Activated CD8-positive, alpha-beta T cell treated with anti-CD3 and anti-CD28 coated beads for 36 hours (primary cell): ENCODE data around the gene BCKDK. TPM values are rescaled to one million over a fixed set of nuclear protein-coding genes. Genes with fewer than 3 reads are reported as not detected.

Source experiments
- ATAC-seq: fragments of 200-7000 bp; cut with Tn5 transposase; one replicate; pipeline ENCODE4 v1.10.0; 2021; ENCODE audit warnings: mild to moderate bottlenecking, moderate library complexity
- CTCF ChIA-PET: fragments of 350-600 bp; sonication (Branson Sonifier 250); formaldehyde crosslinking; loops from one replicate; lab custom pipeline; 2021; ENCODE audit warnings: antibody characterized with exemption; lab: Charles Lee
- POLR2A ChIA-PET: fragments of 350-600 bp; sonication (Branson Sonifier 250); formaldehyde crosslinking; loops from one replicate; lab custom pipeline; 2021; ENCODE audit warnings: antibody characterized with exemption; lab: Charles Lee
- DNase-seq: peaks from one replicate; pipeline ENCODE4 v3.0.0-alpha.2; 2020
- H3K27ac Mint-ChIP-seq: one replicate; pipeline ENCODE4 v1.8.0; 2021; ENCODE audit warnings: mild to moderate bottlenecking, mixed read lengths
- H3K27me3 Mint-ChIP-seq: one replicate; pipeline ENCODE4 v1.8.0; 2021; ENCODE audit warnings: mixed read lengths
- H3K36me3 Mint-ChIP-seq: one replicate; pipeline ENCODE4 v1.8.0; 2021; ENCODE audit warnings: low read depth, mixed read lengths
- H3K4me1 Mint-ChIP-seq: one replicate; pipeline ENCODE4 v1.8.0; 2021; ENCODE audit warnings: low read depth, mixed read lengths
- H3K4me3 Mint-ChIP-seq: one replicate; pipeline ENCODE4 v1.8.0; 2021; ENCODE audit warnings: mild to moderate bottlenecking, moderate library complexity, mixed read lengths
- H3K9me3 Mint-ChIP-seq: one replicate; pipeline ENCODE4 v1.8.0; 2021; ENCODE audit warnings: mixed read lengths
- intact Hi-C: fragments of 100-400 bp; cut with micrococcal nuclease; formaldehyde crosslinking; loops from one replicate; pipeline ENCODE4 v1.10.0; 2022
- total RNA-seq, 2 experiments: library from RNA; stranded (reverse); gene quantifications; one replicate each; pipeline ENCODE4 v1.2.3, GENCODE V29; 2021
- TF ChIP-seq, protein P1 (sequence below): fragments of 200-600 bp; IDR thresholded peaks from one replicate; pipeline ENCODE4 v1.8.0; 2022; ENCODE audit warnings: antibody characterized with exemption, mild to moderate bottlenecking

Gene BCKDK
- total RNA-seq, 2 experiments from 2014 or later: 55.1 to 58.7 TPM

DNA sequence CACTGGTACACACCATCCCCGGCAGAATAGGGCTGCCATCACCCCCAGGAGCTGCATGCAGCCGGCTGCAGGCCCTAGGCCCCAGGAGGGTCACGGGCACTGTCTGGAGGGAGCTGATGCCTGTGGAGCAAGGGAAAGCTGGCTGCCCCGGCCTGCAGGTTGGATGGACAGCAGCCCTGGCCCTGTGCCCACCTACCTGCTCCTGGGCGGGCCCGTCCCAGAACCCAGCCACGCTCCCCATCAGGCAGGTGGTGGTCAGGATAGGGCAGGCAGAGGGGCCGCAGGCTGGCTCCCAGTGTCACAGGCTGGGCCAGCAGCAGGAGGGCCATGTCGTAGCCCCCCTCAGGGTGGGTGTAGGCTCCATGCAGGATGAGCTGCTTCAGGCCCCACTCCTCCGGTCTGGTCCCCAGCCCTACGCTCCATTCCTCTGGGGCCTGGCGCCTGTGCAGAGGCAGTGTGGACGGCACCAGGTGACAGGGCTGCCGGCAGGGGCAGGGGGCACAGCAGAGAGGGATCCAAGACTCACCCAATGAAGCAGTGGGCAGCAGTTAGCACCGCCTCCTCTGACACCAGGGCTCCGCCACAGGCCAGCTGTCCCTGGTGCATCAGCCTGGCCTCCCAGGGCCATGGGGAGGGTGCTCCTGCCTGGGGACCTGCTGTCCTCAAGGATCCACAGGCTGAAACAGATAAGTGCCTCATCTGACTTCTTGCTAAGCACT lies 23.4 kb upstream of the BCKDK start:
- H3K4me3 Mint-ChIP-seq: no peak overlapping the region

DNA sequence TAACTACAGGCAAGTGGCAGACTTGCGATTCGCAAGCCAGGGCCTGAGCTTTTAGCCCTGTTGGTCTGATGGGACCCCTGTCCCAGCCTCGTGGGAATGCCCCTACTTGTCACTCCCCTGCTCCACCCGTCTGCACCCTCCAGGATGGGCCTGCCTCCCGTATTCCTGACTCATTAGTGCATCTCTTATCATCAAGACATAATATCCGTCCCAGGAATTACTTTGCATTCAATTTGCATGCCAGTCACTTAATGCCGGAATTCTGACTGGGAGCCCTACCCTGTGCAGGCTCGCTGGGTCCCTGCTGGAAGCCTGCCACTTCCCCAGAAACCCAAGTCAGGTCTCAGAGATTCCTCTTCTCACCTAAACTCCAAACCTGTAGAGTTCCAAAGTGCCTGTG lies 22.8 kb upstream of the BCKDK start:
- no peak overlapping the region for H3K4me3 Mint-ChIP-seq
- ChIA-PET CTCF (no interaction called here), POLR2A (interaction anchor here (1.7 to 5.8 kb wide), 2 partner anchors 12 to 57 kb away, joined by 5 to 22 read pairs; partner anchors contain the start of genes ZNF646 and ZNF668)
- H3K27me3 Mint-ChIP-seq: no peaks in the 10 kb centered on the region
- H3K4me1 Mint-ChIP-seq: peaks cover 13% of the 10 kb centered on the region
- no peak for DNase-seq
- intact Hi-C loops: no loop called here
- no peak for ATAC-seq
- TF ChIP-seq, protein P1, sequence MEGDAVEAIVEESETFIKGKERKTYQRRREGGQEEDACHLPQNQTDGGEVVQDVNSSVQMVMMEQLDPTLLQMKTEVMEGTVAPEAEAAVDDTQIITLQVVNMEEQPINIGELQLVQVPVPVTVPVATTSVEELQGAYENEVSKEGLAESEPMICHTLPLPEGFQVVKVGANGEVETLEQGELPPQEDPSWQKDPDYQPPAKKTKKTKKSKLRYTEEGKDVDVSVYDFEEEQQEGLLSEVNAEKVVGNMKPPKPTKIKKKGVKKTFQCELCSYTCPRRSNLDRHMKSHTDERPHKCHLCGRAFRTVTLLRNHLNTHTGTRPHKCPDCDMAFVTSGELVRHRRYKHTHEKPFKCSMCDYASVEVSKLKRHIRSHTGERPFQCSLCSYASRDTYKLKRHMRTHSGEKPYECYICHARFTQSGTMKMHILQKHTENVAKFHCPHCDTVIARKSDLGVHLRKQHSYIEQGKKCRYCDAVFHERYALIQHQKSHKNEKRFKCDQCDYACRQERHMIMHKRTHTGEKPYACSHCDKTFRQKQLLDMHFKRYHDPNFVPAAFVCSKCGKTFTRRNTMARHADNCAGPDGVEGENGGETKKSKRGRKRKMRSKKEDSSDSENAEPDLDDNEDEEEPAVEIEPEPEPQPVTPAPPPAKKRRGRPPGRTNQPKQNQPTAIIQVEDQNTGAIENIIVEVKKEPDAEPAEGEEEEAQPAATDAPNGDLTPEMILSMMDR: no peak
- H3K27ac Mint-ChIP-seq: peak overlapping the region; percentile 10
- H3K36me3 Mint-ChIP-seq: peaks cover 11% of the 10 kb centered on the region
- H3K9me3 Mint-ChIP-seq: no peaks in the 10 kb centered on the region

More for the DNA sequence above, 23.4 kb upstream of the BCKDK start:
- H3K27ac Mint-ChIP-seq: no peak overlapping the region
- ATAC-seq (no peak), DNase-seq (no peak)
- peaks cover 16% of the 10 kb centered on the region for H3K4me1 Mint-ChIP-seq
- intact Hi-C loops: no loop called here
- peaks cover 16% of the 10 kb centered on the region for H3K36me3 Mint-ChIP-seq
- CTCF ChIA-PET: no interaction called here
- H3K27me3 Mint-ChIP-seq: no peaks in the 10 kb centered on the region
- POLR2A ChIA-PET: interaction anchor here (1.0 to 5.8 kb wide), 5 partner anchors 9 to 121 kb away, joined by 3 to 22 read pairs (median 5); partner anchors contain the start of genes VKORC1, ZNF646 and ZNF668
- TF ChIP-seq, protein P1: no peak
- no peaks in the 10 kb centered on the region for H3K9me3 Mint-ChIP-seq

DNA sequence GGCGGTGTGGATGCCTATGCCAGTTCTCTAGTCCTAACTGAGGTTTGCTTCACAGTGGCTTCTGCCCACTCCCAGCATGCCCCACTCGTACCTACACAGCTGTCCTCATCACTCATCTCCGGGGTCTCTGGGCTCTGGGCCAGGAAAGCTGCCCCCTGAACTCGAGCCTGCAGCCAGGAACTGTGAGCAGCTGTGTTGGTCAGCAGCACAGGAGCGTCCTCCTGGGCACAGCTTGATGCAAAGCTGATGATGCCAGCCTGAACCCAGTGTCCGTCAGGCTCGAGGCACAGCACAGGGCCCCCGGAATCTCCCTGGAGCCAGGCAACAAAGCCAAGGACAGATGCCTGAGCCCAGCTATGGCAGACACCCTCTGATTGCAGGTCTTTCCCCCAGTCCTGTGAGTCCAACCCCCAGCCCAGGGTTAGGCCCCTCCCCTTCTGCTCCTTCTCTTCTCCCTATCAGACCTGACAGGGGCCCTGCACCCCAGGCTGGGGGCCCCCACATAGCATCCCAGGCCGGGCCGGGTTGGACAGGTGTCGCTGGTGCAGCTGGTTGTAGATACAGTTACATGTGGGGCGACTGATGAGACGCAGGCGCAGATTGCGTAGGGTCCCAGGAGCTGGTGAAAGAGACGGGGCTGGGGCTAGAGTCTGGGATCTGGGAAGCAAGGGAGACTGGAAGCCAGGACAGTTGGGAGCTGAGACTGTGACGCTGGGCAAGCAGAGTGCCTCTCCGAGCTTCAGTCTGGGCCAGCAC lies 22.1 kb upstream of the BCKDK start:
- H3K9me3 Mint-ChIP-seq: no peaks in the 10 kb centered on the region
- H3K27me3 Mint-ChIP-seq: no peaks in the 10 kb centered on the region
- H3K4me1 Mint-ChIP-seq: peaks cover 9% of the 10 kb centered on the region
- ChIA-PET CTCF (no interaction called here), POLR2A (interaction anchor here (1.7 to 5.8 kb wide), 2 partner anchors 13 to 56 kb away, joined by 5 to 22 read pairs; partner anchors contain the start of genes ZNF646 and ZNF668)
- TF ChIP-seq, protein P1: no peak
- peaks cover 10% of the 10 kb centered on the region for H3K36me3 Mint-ChIP-seq
- ATAC-seq: no peak
- DNase-seq: no peak
- intact Hi-C loops: no loop called here
- H3K27ac Mint-ChIP-seq: no peak overlapping the region
- H3K4me3 Mint-ChIP-seq: no peak overlapping the region

DNA sequence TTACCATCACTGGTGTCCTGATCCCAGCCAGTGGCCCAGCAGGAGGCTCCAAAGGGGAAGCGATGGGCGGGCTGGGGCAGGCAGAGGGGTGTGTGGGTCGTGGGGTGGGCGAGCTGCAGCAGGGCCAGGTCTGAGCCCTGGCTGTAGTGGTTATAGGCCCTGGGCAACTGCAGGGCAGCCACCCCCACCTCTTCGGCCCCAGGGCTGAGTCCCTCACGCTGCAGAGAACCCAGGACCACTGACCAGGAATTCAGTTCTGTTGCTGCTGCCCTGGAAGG lies 21.6 kb upstream of the BCKDK start:
- no peaks in the 10 kb centered on the region for H3K27me3 Mint-ChIP-seq
- H3K4me1 Mint-ChIP-seq: peaks cover 9% of the 10 kb centered on the region
- no peak overlapping the region for H3K27ac Mint-ChIP-seq
- peaks cover 14% of the 10 kb centered on the region for H3K36me3 Mint-ChIP-seq
- H3K9me3 Mint-ChIP-seq: no peaks in the 10 kb centered on the region
- no peak overlapping the region for H3K4me3 Mint-ChIP-seq
- TF ChIP-seq, protein P1: no peak
- intact Hi-C loops: no loop called here
- no peak for ATAC-seq
- ChIA-PET CTCF (no interaction called here), POLR2A (interaction anchor here (1.7 to 5.8 kb wide), 2 partner anchors 13 to 56 kb away, joined by 5 to 22 read pairs; partner anchors contain the start of genes ZNF646 and ZNF668)
- DNase-seq: no peak

DNA sequence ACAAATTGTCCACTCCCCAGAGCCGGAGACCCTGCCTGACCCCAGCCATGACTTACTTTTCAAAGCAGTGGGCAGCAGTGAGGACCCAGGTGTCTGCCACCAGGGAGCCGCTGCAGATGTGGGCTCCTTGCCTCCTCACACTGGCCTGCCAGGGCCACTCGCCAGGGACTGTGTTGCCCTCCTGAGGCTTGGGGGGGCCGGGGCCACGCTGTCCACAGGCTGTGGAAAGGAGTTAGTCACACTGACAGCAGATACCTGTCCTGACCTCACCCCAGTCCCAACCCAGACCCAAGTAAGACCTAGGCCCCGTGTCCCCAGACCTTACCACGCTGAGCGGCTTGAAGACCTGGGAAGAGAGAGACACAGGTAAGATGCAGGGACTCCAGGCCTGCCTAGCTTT lies 20.7 kb upstream of the BCKDK start:
- no peak for DNase-seq
- no peak for ATAC-seq
- CTCF ChIA-PET: no interaction called here
- H3K9me3 Mint-ChIP-seq: no peaks in the 10 kb centered on the region
- no peak overlapping the region for H3K4me3 Mint-ChIP-seq
- no peak overlapping the region for H3K27ac Mint-ChIP-seq
- H3K27me3 Mint-ChIP-seq: no peaks in the 10 kb centered on the region
- peaks cover 5% of the 10 kb centered on the region for H3K4me1 Mint-ChIP-seq
- intact Hi-C loops: no loop called here
- TF ChIP-seq, protein P1: no peak
- H3K36me3 Mint-ChIP-seq: peaks cover 11% of the 10 kb centered on the region
- POLR2A ChIA-PET: interaction anchor here (0.9 to 5.8 kb wide), 2 partner anchors 14 to 109 kb away, joined by 3 to 22 read pairs; partner anchors contain the start of genes ZNF646 and ZNF668
